HL-60/S4 treated with retinoic acid at 250 ng/mL for 4 days and 3 days (cell line): ENCODE measurements around the gene PSORS1C1.

ENCODE experiments used
- in situ Hi-C: fragments of 300-500 bp; cut with MboI; formaldehyde crosslinking; loops from 2 replicates; pipeline ENCODE4 v1.7.0; 2022; ENCODE audit warnings: low sequenced_read_pairs

The PSORS1C1 gene

DNA sequence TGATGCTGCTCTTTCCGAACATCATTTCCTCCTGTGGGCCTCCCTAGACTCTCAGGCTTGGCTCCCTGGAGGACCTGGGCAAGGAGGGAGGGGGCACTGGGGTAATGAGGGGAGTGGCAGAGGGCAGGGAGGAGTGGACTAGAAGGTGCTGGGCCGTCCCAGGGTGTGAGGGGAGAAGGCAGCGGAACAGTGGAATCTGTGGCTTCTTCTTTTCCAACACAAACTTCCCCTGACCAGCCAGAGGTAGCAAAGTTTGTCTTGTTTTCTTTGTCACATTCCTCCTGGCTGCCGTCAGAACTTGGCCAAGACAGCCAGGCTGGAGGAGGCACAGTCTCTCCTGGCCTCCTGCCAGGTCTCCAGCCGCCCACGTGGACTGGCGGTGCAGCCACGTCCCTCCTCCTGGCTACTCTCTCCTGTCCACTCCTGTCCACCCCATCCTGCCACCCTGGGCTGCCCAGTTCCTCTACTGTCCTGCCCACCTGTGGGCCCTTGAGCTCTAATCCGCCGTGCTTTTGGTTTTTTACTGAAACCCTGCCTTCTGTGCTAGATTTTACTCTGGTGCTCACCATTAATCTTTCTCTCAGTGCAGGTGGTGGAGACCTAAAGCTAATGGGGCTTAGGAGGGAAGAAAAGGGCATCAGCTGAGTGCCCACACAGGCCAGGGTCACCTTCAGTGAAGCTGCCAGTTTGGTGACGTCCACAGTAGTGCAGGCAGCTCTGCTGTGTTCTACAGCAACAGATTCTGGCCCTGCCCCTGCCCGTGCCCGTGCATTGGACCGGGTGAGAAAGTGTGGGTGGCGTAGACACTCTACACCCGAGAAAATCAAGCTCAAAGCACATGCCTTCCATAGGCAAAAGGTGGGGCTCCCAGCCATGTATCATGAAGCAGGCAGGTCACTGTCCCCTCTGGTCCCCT lies 8.4 kb downstream of the PSORS1C1 start:
- in situ Hi-C loops, result no loop called here

DNA sequence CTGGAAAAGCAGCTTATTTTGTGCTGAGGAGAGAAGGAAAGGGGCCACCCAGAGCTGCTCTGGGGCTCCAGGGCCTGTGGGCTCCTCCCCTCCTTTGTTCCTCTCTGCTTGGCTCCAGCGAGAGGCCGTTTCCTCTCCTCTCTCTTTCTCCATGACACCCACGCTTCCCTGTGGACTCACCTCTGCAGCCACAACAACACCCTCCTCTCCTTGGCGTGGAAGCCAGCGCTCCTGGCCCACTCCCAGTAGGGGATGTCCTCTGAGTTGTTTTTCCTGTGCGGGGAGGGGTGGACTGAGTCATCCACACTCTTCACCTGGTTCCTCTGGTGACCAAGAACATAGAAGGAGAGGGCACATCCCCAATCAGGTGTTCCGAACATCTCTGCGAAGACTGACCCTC lies 10.6 kb downstream of the PSORS1C1 start:
- in situ Hi-C loops, result no loop called here

- in situ Hi-C loops, result no loop called here
Observed at GRCh38 chr6:31125586-31126363, 11.2 kb downstream of the PSORS1C1 start.

DNA sequence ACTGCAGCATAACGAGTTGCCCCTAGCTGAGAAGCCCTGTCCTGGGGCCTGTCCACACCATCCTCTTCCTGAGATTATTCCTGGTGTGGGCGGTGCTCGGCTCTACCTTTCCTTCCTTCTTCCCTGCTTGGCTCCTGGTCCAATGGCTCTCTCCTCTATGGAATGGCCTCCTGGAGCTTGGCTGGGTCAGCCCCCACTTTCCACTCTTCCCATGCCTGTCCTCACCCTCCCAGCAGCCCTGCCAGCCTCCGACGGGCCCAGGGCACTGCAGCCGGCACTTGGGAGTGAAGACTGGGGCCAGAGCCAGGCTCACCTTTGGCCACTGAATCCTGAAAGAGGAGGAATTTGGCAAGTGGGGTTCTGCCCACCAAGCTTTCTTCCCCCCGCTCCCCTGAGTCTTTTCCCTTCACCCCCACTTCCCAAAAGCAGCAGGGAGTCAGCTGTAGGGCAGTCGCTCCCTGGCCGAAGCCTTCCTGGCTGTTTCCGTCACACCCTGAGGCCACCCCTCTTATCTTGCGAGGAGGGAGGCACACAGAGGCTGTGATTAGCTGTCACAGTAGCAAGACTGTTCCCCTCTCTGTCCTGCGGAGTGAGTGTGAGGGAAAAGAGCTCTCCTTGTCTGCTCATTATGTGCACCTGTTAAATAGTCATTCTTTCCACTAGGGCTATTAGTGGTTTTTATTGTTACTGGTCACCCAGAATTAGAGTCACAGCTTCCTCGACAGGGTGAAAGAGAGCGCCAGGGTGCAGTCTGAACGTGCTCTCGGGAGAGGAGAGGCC lies 12.0 kb downstream of the PSORS1C1 start:
- in situ Hi-C loops, result no loop called here

GRCh38 chr6:31128093-31128676 lies 13.6 kb downstream of the PSORS1C1 start:
- in situ Hi-C loops, result no loop called here

- in situ Hi-C loops, result no loop called here
Observed at GRCh38 chr6:31129130-31129529, 14.5 kb downstream of the PSORS1C1 start.

DNA sequence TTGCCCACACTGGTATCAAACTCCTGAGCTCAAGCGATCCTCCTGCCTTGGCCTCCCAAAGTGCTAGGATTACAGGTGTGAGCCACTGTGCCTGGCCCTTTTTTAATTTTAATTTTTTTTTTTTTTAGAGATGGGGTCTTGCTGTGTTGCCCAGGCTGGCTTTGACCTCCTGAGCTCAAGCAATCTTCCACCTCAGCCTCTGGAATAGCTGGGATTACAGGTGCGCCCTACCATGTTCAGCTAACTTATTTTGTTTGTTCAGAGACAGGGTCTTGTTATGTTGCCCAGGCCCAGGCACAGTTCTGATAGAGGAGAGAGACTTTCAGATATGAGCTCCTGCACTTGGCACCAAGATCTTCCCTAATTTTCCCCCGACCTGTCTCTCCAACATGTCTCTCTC lies 16.2 kb downstream of the PSORS1C1 start:
- in situ Hi-C loops, result loop anchor here (10.0 kb wide), 1 partner anchor 234 kb away; no protein-coding TSS in a partner anchor

- in situ Hi-C loops, result loop anchor here (10.0 kb wide), 1 partner anchor 233 kb away; no protein-coding TSS in a partner anchor
Observed at GRCh38 chr6:31131595-31131994, 17.0 kb downstream of the PSORS1C1 start.

GRCh38 chr6:31132806-31133205 lies 18.2 kb downstream of the PSORS1C1 start:
- in situ Hi-C loops, result loop anchor here (10.0 kb wide), 1 partner anchor 232 kb away; no protein-coding TSS in a partner anchor

DNA sequence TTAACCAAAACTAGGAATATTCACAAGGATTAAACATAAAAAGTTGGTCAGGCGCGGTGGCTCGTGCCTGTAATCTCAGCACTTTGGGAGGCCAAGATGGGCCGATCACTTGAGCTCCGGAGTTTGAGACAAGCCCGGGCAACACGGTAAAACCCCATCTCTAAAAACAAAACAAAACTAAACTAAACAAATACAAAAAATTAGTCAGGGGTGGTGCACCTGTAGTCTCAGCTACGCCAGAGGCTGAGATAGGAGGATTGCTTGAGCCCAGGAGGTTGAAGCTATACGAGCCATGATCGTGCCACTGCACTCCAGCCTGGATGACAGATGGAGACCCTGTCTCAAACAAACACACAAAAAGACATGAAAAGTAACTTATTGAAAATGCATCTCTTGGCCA lies 21.1 kb downstream of the PSORS1C1 start:
- in situ Hi-C loops, result loop anchor here (5.0 to 10.0 kb wide), 2 partner anchors 57 to 229 kb away; no protein-coding TSS in a partner anchor

- in situ Hi-C loops, result loop anchor here (5.0 to 10.0 kb wide), 2 partner anchors 53 to 226 kb away; no protein-coding TSS in a partner anchor
Observed at GRCh38 chr6:31138982-31139381, 24.4 kb downstream of the PSORS1C1 start, which contains the start of gene PSORS1C2. PSORS1C2 (minus strand) TSS chr6:31139066; CDS start chr6:31139026, 40 bp downstream.

DNA sequence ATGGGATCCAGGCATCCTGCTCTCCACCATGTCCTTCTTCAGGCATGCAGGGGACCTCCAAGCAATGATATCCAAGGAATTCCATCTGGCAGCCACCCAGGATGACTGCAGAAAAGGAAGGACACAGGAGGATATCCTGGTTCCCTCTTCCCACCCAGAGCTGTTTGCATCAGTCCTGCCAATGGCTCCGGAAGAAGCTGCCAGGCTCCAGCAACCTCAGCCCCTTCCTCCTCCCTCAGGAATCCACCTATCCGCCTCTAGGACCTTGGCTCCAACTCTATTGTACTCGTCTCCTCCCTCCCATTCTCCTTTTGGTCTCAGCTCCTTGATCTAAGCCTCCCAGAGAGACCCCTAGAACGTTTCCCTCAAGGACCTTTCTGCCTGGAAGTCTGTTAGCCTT lies 25.0 kb downstream of the PSORS1C1 start:
- in situ Hi-C loops, result loop anchor here (5.0 to 10.0 kb wide), 2 partner anchors 53 to 225 kb away; no protein-coding TSS in a partner anchor

GRCh38 chr6:31140643-31141042 lies 26.0 kb downstream of the PSORS1C1 start:
- in situ Hi-C loops, result no loop called here

DNA sequence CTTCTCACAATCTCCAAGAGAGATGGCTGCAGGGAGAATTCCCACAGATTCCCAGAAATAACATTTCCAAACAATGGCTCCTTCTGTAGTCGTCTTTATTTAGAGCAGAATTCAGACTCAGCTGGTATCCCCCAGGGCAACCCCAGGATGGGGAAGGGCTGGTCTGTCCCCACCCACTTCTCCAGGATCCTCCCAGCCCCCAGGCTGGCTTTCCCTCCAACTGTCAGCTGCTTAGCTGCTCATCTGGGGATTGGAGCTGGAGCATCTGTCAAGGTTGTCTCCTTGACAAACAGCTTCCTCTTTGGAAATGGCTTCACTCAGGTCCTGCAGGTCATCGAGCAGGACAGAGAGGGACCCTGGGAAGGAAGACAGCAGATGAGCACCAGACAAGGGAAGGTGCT lies 27.8 kb downstream of the PSORS1C1 start:
- in situ Hi-C loops, result no loop called here

DNA sequence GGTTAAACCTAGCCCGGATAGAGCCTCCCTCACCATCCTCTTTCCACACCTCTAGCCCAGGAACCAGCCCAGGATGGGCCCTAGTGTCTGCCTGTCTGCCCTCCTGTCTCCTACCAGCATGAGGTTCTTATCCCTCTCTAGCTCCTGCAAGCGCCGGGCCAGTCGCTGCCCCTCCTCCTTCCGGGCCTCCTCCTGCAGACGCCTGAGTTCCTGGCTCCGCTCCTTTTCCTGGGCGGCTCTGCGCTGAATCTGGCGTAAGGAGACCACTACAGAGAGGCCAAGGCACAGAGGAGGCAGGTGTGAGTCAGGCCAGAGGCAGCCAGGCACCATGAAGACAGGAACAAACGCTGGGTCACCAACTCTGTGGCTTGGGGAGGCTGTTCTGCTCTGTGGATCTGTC lies 28.5 kb downstream of the PSORS1C1 start:
- in situ Hi-C loops, result no loop called here

GRCh38 chr6:31144296-31144969 lies 29.8 kb downstream of the PSORS1C1 start:
- in situ Hi-C loops, result no loop called here

- in situ Hi-C loops, result no loop called here
Observed at GRCh38 chr6:31144970-31145340, 30.4 kb downstream of the PSORS1C1 start.

DNA sequence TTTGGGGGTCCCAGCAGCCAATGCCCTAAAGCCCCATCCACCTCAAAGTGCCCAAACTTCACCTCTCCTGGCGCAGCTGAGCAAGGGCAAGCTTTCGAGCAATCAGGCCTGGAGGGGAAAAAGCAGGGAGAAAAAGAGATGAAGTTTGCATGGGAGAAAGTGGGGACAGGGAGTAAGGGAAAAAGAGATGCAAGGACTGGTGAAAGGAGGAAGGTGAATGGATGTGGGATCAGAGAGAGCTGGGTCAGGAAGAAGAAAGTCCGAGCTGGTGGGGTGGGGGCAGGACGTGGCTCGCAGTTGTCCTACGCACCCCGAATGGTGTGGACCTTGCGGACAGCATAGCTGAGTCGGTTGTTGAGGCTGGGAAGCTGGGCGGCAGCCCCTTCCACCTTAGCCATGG lies 30.8 kb downstream of the PSORS1C1 start:
- in situ Hi-C loops, result no loop called here

GRCh38 chr6:31149827-31150447 lies 35.3 kb downstream of the PSORS1C1 start:
- in situ Hi-C loops, result no loop called here
